Osteoblast (primary cell): ENCODE measurements around the gene SHCBP1L. TPM values are rescaled to one million over a fixed set of nuclear protein-coding genes. Genes with fewer than 3 reads are reported as not detected.

Source experiments
- DNase-seq: peaks from one replicate; pipeline ENCODE4 v3.0.0; 2011; ENCODE audit warnings: low spot score, mixed read lengths; ENCODE audit not compliant: insufficient read length; ENCODE audit errors: missing footprints
- H2AFZ ChIP-seq: 2 replicates; pipeline ENCODE4 v1.6.0; 2011; ENCODE audit warnings: mild to moderate bottlenecking, low read length
- H3K27ac ChIP-seq: 2 replicates; pipeline ENCODE4 v1.5.1; 2011; ENCODE audit warnings: mild to moderate bottlenecking, low read depth, low read length, moderate library complexity
- H3K27me3 ChIP-seq: 2 replicates; pipeline ENCODE4 v1.6.0; 2012; ENCODE audit warnings: mild to moderate bottlenecking, control low read depth, inconsistent platforms, low read length, moderate library complexity; ENCODE audit not compliant: insufficient read depth
- H3K36me3 ChIP-seq: 2 replicates; pipeline ENCODE4 v1.5.1; 2011; ENCODE audit warnings: mild to moderate bottlenecking, low read length, control low read depth, moderate library complexity; ENCODE audit not compliant: insufficient read depth
- H3K4me1 ChIP-seq: 2 replicates; pipeline ENCODE4 v1.5.1; 2011; ENCODE audit warnings: mild to moderate bottlenecking, low read length, control low read depth, moderate library complexity; ENCODE audit not compliant: insufficient read depth
- H3K4me2 ChIP-seq: 2 replicates; pipeline ENCODE4 v1.6.0; 2011; ENCODE audit warnings: mild to moderate bottlenecking, low read length; ENCODE audit not compliant: insufficient read depth
- H3K4me3 ChIP-seq: fragments of 200-600 bp; sonication (generic); 3 replicates; pipeline ENCODE4 v1.5.1; 2012; ENCODE audit warnings: mild to moderate bottlenecking, low read length, inconsistent platforms; ENCODE audit not compliant: insufficient read depth
- H3K79me2 ChIP-seq: 2 replicates; pipeline ENCODE4 v1.6.0; 2012; ENCODE audit warnings: mild to moderate bottlenecking, low read length, control low read depth, inconsistent platforms; ENCODE audit not compliant: insufficient read depth
- H3K9me3 ChIP-seq: 2 replicates; pipeline ENCODE4 v1.5.1; 2011; ENCODE audit warnings: low read depth, low read length, control low read depth
- H4K20me1 ChIP-seq: 2 replicates; pipeline ENCODE4 v1.6.0; 2012; ENCODE audit warnings: mild to moderate bottlenecking, low read length, control low read depth; ENCODE audit not compliant: insufficient read depth
- total RNA-seq: library from RNA; depleted of rRNA; stranded (reverse); fragments of >200 nt; gene quantifications from 2 replicates; pipeline ENCODE4 v1.2.3, GENCODE V29; 2012
- TF ChIP-seq, protein P1 (sequence below): IDR thresholded peaks from 2 replicates; pipeline ENCODE4 v1.5.1; 2011; ENCODE audit warnings: mild to moderate bottlenecking, low read depth, low read length, moderate library complexity; ENCODE audit errors: extremely low read depth

Gene SHCBP1L
- total RNA-seq, 1 donor, result not detected

DNA sequence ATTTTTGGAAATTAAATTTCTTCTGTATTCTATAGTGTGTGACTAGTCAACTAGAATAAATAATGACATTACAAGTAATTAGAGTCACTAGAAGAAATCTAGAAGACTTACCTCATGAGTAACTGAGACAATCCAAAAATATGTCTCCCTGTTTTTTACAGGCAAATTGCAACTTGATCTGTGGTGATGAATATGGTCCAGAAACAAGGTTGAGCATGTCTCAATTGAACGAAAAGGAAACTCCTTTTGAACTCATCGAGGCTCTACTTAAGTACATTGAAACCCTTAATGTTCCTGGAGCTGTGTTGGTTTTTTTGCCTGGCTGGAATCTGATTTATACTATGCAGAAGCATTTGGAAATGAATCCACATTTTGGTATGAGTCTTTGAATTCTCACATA is 77.1 kb downstream of the SHCBP1L start:
- TF ChIP-seq, protein P1, sequence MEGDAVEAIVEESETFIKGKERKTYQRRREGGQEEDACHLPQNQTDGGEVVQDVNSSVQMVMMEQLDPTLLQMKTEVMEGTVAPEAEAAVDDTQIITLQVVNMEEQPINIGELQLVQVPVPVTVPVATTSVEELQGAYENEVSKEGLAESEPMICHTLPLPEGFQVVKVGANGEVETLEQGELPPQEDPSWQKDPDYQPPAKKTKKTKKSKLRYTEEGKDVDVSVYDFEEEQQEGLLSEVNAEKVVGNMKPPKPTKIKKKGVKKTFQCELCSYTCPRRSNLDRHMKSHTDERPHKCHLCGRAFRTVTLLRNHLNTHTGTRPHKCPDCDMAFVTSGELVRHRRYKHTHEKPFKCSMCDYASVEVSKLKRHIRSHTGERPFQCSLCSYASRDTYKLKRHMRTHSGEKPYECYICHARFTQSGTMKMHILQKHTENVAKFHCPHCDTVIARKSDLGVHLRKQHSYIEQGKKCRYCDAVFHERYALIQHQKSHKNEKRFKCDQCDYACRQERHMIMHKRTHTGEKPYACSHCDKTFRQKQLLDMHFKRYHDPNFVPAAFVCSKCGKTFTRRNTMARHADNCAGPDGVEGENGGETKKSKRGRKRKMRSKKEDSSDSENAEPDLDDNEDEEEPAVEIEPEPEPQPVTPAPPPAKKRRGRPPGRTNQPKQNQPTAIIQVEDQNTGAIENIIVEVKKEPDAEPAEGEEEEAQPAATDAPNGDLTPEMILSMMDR, result no peak
- Histone ChIP-seq H4K20me1 (peaks cover 3% of the 10 kb centered on the region), H3K4me1 (no peaks in the 10 kb centered on the region), H3K27ac (no peak overlapping the region), H3K4me2 (no peak overlapping the region), H3K9me3 (no peaks in the 10 kb centered on the region), H3K27me3 (no peaks in the 10 kb centered on the region), H2AFZ (no peak overlapping the region), H3K4me3 (no peak overlapping the region), H3K36me3 (peaks cover 100% of the 10 kb centered on the region), H3K79me2 (peaks cover 7% of the 10 kb centered on the region)
- no peak for DNase-seq

DNA sequence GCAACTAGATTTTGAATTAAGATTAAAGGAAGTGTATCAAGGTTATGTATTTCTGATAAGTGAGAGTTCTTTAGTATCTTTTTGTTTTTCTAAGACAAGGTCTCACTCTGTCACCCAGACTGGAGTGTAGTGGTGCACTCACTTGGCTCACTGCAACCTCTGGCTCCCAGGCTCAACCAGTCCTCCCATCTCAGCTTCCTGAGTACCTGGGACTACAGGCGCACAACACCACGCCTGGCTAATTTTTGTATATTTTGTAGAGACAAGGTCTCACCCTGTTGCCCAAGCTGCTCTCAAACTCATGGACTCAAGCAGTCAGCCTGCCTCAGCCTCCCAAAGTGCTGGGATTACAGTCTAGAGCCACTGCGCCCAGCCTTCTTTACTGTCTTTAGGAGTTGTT is 80.1 kb downstream of the SHCBP1L start:
- H2AFZ ChIP-seq, result no peak overlapping the region
- H3K4me3 ChIP-seq, result no peak overlapping the region
- no peaks in the 10 kb centered on the region for H3K27me3 ChIP-seq
- peaks cover 6% of the 10 kb centered on the region for H4K20me1 ChIP-seq
- H3K79me2 ChIP-seq, result peaks cover 15% of the 10 kb centered on the region
- no peak overlapping the region for H3K4me2 ChIP-seq
- TF ChIP-seq, protein P1, result no peak
- no peak for DNase-seq
- peaks cover 98% of the 10 kb centered on the region for H3K36me3 ChIP-seq
- no peak overlapping the region for H3K27ac ChIP-seq
- no peaks in the 10 kb centered on the region for H3K4me1 ChIP-seq
- H3K9me3 ChIP-seq, result no peaks in the 10 kb centered on the region

DNA sequence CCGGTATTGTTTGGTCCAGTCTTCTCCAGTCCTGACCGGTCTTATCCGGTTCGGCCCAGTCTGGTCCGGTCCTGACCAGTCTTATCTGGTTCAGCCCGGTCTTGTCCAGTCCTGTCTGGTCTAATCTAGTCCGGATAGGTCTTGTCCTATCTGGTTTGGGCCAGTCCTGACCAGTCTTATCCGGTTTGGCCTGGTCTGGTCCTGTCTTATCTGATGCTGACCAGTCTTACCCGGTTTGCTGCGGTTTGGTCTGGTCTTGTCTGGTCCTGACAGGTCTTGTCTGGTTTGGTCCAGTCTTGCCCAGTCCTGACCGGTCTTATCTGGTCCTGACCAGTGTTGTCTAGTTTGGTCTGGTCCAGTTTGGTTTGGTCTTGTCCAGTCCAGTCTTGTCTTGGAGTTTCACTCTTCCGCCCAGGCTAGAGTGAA is 83.7 kb downstream of the SHCBP1L start:
- no peak overlapping the region for H3K4me3 ChIP-seq
- no peaks in the 10 kb centered on the region for H3K4me1 ChIP-seq
- H3K36me3 ChIP-seq, result peaks cover 98% of the 10 kb centered on the region
- H3K9me3 ChIP-seq, result no peaks in the 10 kb centered on the region
- peaks cover 21% of the 10 kb centered on the region for H3K79me2 ChIP-seq
- H3K27ac ChIP-seq, result peak overlapping the region; percentile 68
- no peaks in the 10 kb centered on the region for H3K27me3 ChIP-seq
- H4K20me1 ChIP-seq, result peaks cover 6% of the 10 kb centered on the region
- TF ChIP-seq, protein P1, result no peak
- no peak overlapping the region for H2AFZ ChIP-seq
- no peak overlapping the region for H3K4me2 ChIP-seq
- DNase-seq, result no peak

DNA sequence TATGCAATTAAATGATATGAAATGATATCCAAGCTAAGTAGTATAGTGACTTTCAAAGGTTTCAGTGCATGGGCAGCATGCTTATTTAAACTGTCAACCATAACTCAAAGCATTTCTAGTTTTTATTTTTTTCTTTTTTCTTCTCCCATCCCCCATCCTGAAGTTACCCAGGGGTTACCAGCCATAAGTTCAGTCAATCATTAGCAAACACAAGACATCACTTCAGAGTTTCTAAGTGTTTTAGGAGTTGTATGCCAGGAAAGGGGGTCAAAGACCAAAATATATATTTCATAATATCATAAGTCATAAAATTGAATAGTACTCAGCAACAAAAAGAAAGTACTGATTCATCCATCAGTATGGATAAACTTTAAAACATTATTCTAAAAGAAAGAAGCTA is 85.1 kb downstream of the SHCBP1L start:
- Histone ChIP-seq H4K20me1 (peaks cover 6% of the 10 kb centered on the region), H3K27me3 (no peaks in the 10 kb centered on the region), H3K4me1 (no peaks in the 10 kb centered on the region), H3K79me2 (peaks cover 22% of the 10 kb centered on the region), H2AFZ (no peak overlapping the region), H3K4me3 (no peak overlapping the region), H3K4me2 (no peak overlapping the region), H3K36me3 (peaks cover 94% of the 10 kb centered on the region), H3K27ac (no peak overlapping the region), H3K9me3 (no peaks in the 10 kb centered on the region)
- TF ChIP-seq, protein P1, result no peak
- DNase-seq, result no peak
